WI38 (cell line): ENCODE measurements around the gene TMEM42.
A peak's percentile ranks its signal among the peaks of the same experiment; 100 is the strongest.

Experiments used
- H3K4me3 ChIP-seq: 2 replicates; pipeline ENCODE4 v1.5.1; 2011; ENCODE audit warnings: low read depth, mild to moderate bottlenecking, control low read depth, low read length
- CTCF ChIP-seq: IDR thresholded peaks from 2 replicates; pipeline ENCODE4 v1.5.1; 2012; ENCODE audit warnings: low read depth, mild to moderate bottlenecking, control low read depth, low read length

TMEM42 gene

GRCh38 chr3:44909063-44909462 lies 47.4 kb downstream of the TMEM42 start:
- TF ChIP-seq CTCF: no peak
- H3K4me3 ChIP-seq: no peak overlapping the region

- TF ChIP-seq CTCF: no peak
- no peak overlapping the region for H3K4me3 ChIP-seq
These were observed 49.0 kb downstream of the TMEM42 start for GRCh38 chr3:44910693-44911092.

- peak; percentile 86 for TF ChIP-seq CTCF
- H3K4me3 ChIP-seq: no peak overlapping the region
These were observed 52.3 kb downstream of the TMEM42 start for GRCh38 chr3:44913868-44914468.

GRCh38 chr3:44914936-44915335 lies 53.2 kb downstream of the TMEM42 start:
- no peak overlapping the region for H3K4me3 ChIP-seq
- peak; percentile 34 for TF ChIP-seq CTCF
